Thyroid gland (tissue), 4 donors: ENCODE data around the gene UTS2.

Experiments used
- CTCF ChIP-seq, 6 experiments: fragments of 200-600 bp in 3 of 6; fragments of 450-650 bp in 3 of 6; sonication (generic) in 3 of 6; IDR thresholded peaks; one replicate each; pipeline ENCODE4 v1.5.1; 2016 to 2019; ENCODE audit warnings: antibody characterized with exemption in 6 of 6, mild to moderate bottlenecking in 2 of 6, inconsistent platforms in 1 of 6, moderate library complexity in 1 of 6
- POLR2A ChIP-seq, 2 donors: fragments of 450-650 bp; IDR thresholded peaks; one replicate each; pipeline ENCODE4 v1.6.1; 2017; ENCODE audit warnings: antibody characterized with exemption in 2 of 2, mild to moderate bottlenecking in 2 of 2, moderate library complexity in 1 of 2

- TF ChIP-seq CTCF (IDR thresholded peaks at IDR 0.05) = no peak
- TF ChIP-seq POLR2A (IDR thresholded peaks at IDR 0.05) = no peak
Observed at GRCh38 chr1:7885513-7886404, 32.9 kb upstream of the UTS2 start.
